ENCODE data around the gene ADGRE1. TPM values are rescaled to one million over a fixed set of nuclear protein-coding genes. Genes with fewer than 3 reads are reported as not detected.

Gene ADGRE1
- polyA plus RNA-seq, 1 donor, result 1.9 TPM

GRCh38 chr19:6976197-6976596, 88.8 kb downstream of the ADGRE1 start:
- H3K27me3 ChIP-seq (ENCODE audit: control insufficient read depth, insufficient read depth, low read length), result no peaks in the 10 kb centered on the region
- H3K4me3 ChIP-seq (ENCODE audit: low read length), result no peak overlapping the region
- no peaks in the 10 kb centered on the region for H3K4me1 ChIP-seq (ENCODE audit: control insufficient read depth, insufficient read depth, low read length)
- H3K36me3 ChIP-seq (ENCODE audit: control insufficient read depth, insufficient read depth, low read length), result no peaks in the 10 kb centered on the region
- no peak for DNase-seq
- WGBS (ENCODE audit: insufficient coverage, low lambda C conversion rate), result 100% methylated on average over 2 of the region's 5 CpGs
- H3K27ac ChIP-seq (ENCODE audit: low read length), result no peak overlapping the region
- H3K9me3 ChIP-seq (ENCODE audit: control insufficient read depth, low read depth, low read length), result no peaks in the 10 kb centered on the region

- no peaks in the 10 kb centered on the region for H3K4me1 ChIP-seq (ENCODE audit: control insufficient read depth, insufficient read depth, low read length)
- no peaks in the 10 kb centered on the region for H3K36me3 ChIP-seq (ENCODE audit: control insufficient read depth, insufficient read depth, low read length)
- no peak for DNase-seq
- H3K27me3 ChIP-seq (ENCODE audit: control insufficient read depth, insufficient read depth, low read length), result no peaks in the 10 kb centered on the region
- no peaks in the 10 kb centered on the region for H3K9me3 ChIP-seq (ENCODE audit: control insufficient read depth, low read depth, low read length)
- no CpG with 5 or more reads among the region's 3 CpGs for WGBS (ENCODE audit: insufficient coverage, low lambda C conversion rate)
- no peak overlapping the region for H3K27ac ChIP-seq (ENCODE audit: low read length)
- H3K4me3 ChIP-seq (ENCODE audit: low read length), result no peak overlapping the region
These were observed 92.0 kb downstream of the ADGRE1 start for GRCh38 chr19:6979399-6979798.

- DNase-seq, result no peak
- Histone ChIP-seq H3K4me3 (ENCODE audit: low read length) (no peak overlapping the region), H3K4me1 (ENCODE audit: control insufficient read depth, insufficient read depth, low read length) (no peaks in the 10 kb centered on the region), H3K9me3 (ENCODE audit: control insufficient read depth, low read depth, low read length) (peaks cover 3% of the 10 kb centered on the region), H3K27ac (ENCODE audit: low read length) (no peak overlapping the region), H3K36me3 (ENCODE audit: control insufficient read depth, insufficient read depth, low read length) (no peaks in the 10 kb centered on the region), H3K27me3 (ENCODE audit: control insufficient read depth, insufficient read depth, low read length) (no peaks in the 10 kb centered on the region)
These were observed 96.1 kb downstream of the ADGRE1 start for GRCh38 chr19:6983448-6983847.

- H3K4me1 ChIP-seq (ENCODE audit: control insufficient read depth, insufficient read depth, low read length), result no peaks in the 10 kb centered on the region
- H3K4me3 ChIP-seq (ENCODE audit: low read length), result no peak overlapping the region
- no CpG with 5 or more reads among the region's 4 CpGs for WGBS (ENCODE audit: insufficient coverage, low lambda C conversion rate)
- H3K9me3 ChIP-seq (ENCODE audit: control insufficient read depth, low read depth, low read length), result peaks cover 3% of the 10 kb centered on the region
- no peak for DNase-seq
- no peak overlapping the region for H3K27ac ChIP-seq (ENCODE audit: low read length)
- H3K27me3 ChIP-seq (ENCODE audit: control insufficient read depth, insufficient read depth, low read length), result no peaks in the 10 kb centered on the region
- no peaks in the 10 kb centered on the region for H3K36me3 ChIP-seq (ENCODE audit: control insufficient read depth, insufficient read depth, low read length)
These were observed 100.5 kb downstream of the ADGRE1 start for GRCh38 chr19:6987850-6988249.

- Histone ChIP-seq H3K27me3 (ENCODE audit: control insufficient read depth, insufficient read depth, low read length) (no peaks in the 10 kb centered on the region), H3K4me3 (ENCODE audit: low read length) (no peak overlapping the region), H3K27ac (ENCODE audit: low read length) (no peak overlapping the region), H3K4me1 (ENCODE audit: control insufficient read depth, insufficient read depth, low read length) (no peaks in the 10 kb centered on the region), H3K36me3 (ENCODE audit: control insufficient read depth, insufficient read depth, low read length) (no peaks in the 10 kb centered on the region), H3K9me3 (ENCODE audit: control insufficient read depth, low read depth, low read length) (peaks cover 3% of the 10 kb centered on the region)
- DNase-seq, result no peak
- WGBS (ENCODE audit: insufficient coverage, low lambda C conversion rate), result no CpG with 5 or more reads among the region's 3 CpGs
These were observed 100.9 kb downstream of the ADGRE1 start for GRCh38 chr19:6988257-6988656.

Other genes with a start within 250 kb of the ADGRE1 start
- 1.1 TPM for gene TNFSF14, start 217.4 kb upstream of the ADGRE1 start, polyA plus RNA-seq
- 79.1 TPM for gene C3, start 166.9 kb upstream of the ADGRE1 start, polyA plus RNA-seq
- 56.4 TPM for gene GPR108, start 150.0 kb upstream of the ADGRE1 start, polyA plus RNA-seq
- gene TRIP10, start 147.9 kb upstream of the ADGRE1 start, polyA plus RNA-seq, result 96.0 TPM
- 26.3 TPM for gene SH2D3A, start 120.1 kb upstream of the ADGRE1 start, polyA plus RNA-seq
- 3.2 TPM for gene VAV1, start 114.9 kb upstream of the ADGRE1 start, polyA plus RNA-seq
- gene MBD3L2B, start 133.9 kb downstream of the ADGRE1 start, polyA plus RNA-seq, result 0.12 TPM
- not detected for gene MBD3L5, start 143.0 kb downstream of the ADGRE1 start, polyA plus RNA-seq
- gene MBD3L4, start 152.6 kb downstream of the ADGRE1 start, polyA plus RNA-seq, result not detected
- gene MBD3L2, start 161.7 kb downstream of the ADGRE1 start, polyA plus RNA-seq, result 0.33 TPM
- gene MBD3L3, start 171.1 kb downstream of the ADGRE1 start, polyA plus RNA-seq, result not detected
- gene ZNF557, start 182.1 kb downstream of the ADGRE1 start, polyA plus RNA-seq, result 6.0 TPM